A549 (cell line): ENCODE data around the gene LYPD6.

Experiments used
- NR3C1 ChIP-seq: fragments of >200 bp; sonication (Bioruptor Twin); formaldehyde crosslinking; IDR thresholded peaks from 3 replicates; pipeline ENCODE4 v1.6.1; 2017
- ZFP36 ChIP-seq: fragments of 450-650 bp; IDR thresholded peaks from 2 replicates; pipeline ENCODE4 v1.6.1; 2014; ENCODE audit warnings: borderline replicate concordance; ENCODE audit not compliant: partially characterized antibody
- TF ChIP-seq, protein P1 (sequence below): fragments of >200 bp; sonication (Bioruptor Twin); formaldehyde crosslinking; IDR thresholded peaks from 3 replicates; pipeline ENCODE4 v1.5.1; 2016

- TF ChIP-seq, protein P1, sequence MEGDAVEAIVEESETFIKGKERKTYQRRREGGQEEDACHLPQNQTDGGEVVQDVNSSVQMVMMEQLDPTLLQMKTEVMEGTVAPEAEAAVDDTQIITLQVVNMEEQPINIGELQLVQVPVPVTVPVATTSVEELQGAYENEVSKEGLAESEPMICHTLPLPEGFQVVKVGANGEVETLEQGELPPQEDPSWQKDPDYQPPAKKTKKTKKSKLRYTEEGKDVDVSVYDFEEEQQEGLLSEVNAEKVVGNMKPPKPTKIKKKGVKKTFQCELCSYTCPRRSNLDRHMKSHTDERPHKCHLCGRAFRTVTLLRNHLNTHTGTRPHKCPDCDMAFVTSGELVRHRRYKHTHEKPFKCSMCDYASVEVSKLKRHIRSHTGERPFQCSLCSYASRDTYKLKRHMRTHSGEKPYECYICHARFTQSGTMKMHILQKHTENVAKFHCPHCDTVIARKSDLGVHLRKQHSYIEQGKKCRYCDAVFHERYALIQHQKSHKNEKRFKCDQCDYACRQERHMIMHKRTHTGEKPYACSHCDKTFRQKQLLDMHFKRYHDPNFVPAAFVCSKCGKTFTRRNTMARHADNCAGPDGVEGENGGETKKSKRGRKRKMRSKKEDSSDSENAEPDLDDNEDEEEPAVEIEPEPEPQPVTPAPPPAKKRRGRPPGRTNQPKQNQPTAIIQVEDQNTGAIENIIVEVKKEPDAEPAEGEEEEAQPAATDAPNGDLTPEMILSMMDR: no peak
- TF ChIP-seq NR3C1 (no peak), ZFP36 (no peak)
Observed at GRCh38 chr2:149489452-149489851, 159.1 kb downstream of the LYPD6 start.
